ENCODE data around the gene LRP6.
A peak's percentile ranks its signal among the peaks of the same experiment; 100 is the strongest.

Gene LRP6

GRCh38 chr12:12086973-12087692, 179.7 kb downstream of the LRP6 start:
- no peaks in the 10 kb centered on the region for H3K4me1 Mint-ChIP-seq
- no peaks in the 10 kb centered on the region for H3K27me3 Mint-ChIP-seq
- H3K4me3 Mint-ChIP-seq, result no peak overlapping the region
- ATAC-seq (no peak), DNase-seq (no peak)
- H3K27ac Mint-ChIP-seq, result no peak overlapping the region
- no peaks in the 10 kb centered on the region for H3K36me3 Mint-ChIP-seq (ENCODE audit: low read depth)
- H3K9me3 Mint-ChIP-seq, result no peaks in the 10 kb centered on the region

GRCh38 chr12:12086362-12086761, 180.5 kb downstream of the LRP6 start:
- Mint-ChIP-seq H3K9me3 (no peaks in the 10 kb centered on the region), H3K4me1 (no peaks in the 10 kb centered on the region), H3K36me3 (ENCODE audit: low read depth) (no peaks in the 10 kb centered on the region), H3K4me3 (no peak overlapping the region), H3K27me3 (no peaks in the 10 kb centered on the region), H3K27ac (no peak overlapping the region)
- no peak for ATAC-seq
- no peak for DNase-seq

- Mint-ChIP-seq H3K9me3 (no peaks in the 10 kb centered on the region), H3K27me3 (no peaks in the 10 kb centered on the region), H3K4me1 (no peaks in the 10 kb centered on the region)
Observed at GRCh38 chr12:12083688-12084087, 183.2 kb downstream of the LRP6 start.

GRCh38 chr12:12081836-12082497, 184.9 kb downstream of the LRP6 start:
- Mint-ChIP-seq H3K9me3 (no peaks in the 10 kb centered on the region), H3K27ac (no peak overlapping the region), H3K27me3 (no peaks in the 10 kb centered on the region), H3K4me1 (no peaks in the 10 kb centered on the region), H3K36me3 (ENCODE audit: low read depth) (no peaks in the 10 kb centered on the region), H3K4me3 (no peak overlapping the region)
- peak; percentile 63 for ATAC-seq
- no peak for DNase-seq

More at GRCh38 chr12:12083688-12084087, 183.2 kb downstream of the LRP6 start:
- Mint-ChIP-seq H3K36me3 (ENCODE audit: low read depth) (no peaks in the 10 kb centered on the region), H3K27ac (no peak overlapping the region), H3K4me3 (no peak overlapping the region)
- no peak for ATAC-seq
- no peak for DNase-seq

- H3K4me1 Mint-ChIP-seq, result no peaks in the 10 kb centered on the region
- H3K36me3 Mint-ChIP-seq (ENCODE audit: low read depth), result no peaks in the 10 kb centered on the region
- no peak overlapping the region for H3K27ac Mint-ChIP-seq
- H3K9me3 Mint-ChIP-seq, result no peaks in the 10 kb centered on the region
- ATAC-seq, result no peak
- no peaks in the 10 kb centered on the region for H3K27me3 Mint-ChIP-seq
- no peak for DNase-seq
- H3K4me3 Mint-ChIP-seq, result no peak overlapping the region
Observed at GRCh38 chr12:12079291-12079690, 187.6 kb downstream of the LRP6 start.

GRCh38 chr12:12072064-12072760, 194.6 kb downstream of the LRP6 start:
- ATAC-seq (no peak), DNase-seq (no peak)
- Mint-ChIP-seq H3K36me3 (ENCODE audit: low read depth) (no peaks in the 10 kb centered on the region), H3K4me3 (no peak overlapping the region), H3K27ac (no peak overlapping the region), H3K4me1 (peaks cover 20% of the 10 kb centered on the region), H3K27me3 (no peaks in the 10 kb centered on the region), H3K9me3 (no peaks in the 10 kb centered on the region)

GRCh38 chr12:12070674-12071656, 195.9 kb downstream of the LRP6 start, which contains the start of gene BCL2L14:
TSS of gene BCL2L14 (plus strand) at chr12:12070939. CDS start at chr12:12079306, 8,367 bp downstream.
- H3K4me1 Mint-ChIP-seq, result peaks cover 20% of the 10 kb centered on the region
- ATAC-seq (peak; percentile 80), DNase-seq (no peak)
- H3K36me3 Mint-ChIP-seq (ENCODE audit: low read depth), result no peaks in the 10 kb centered on the region
- no peaks in the 10 kb centered on the region for H3K9me3 Mint-ChIP-seq
- peak within 1 kb of the TSS; percentile 21 for H3K27ac Mint-ChIP-seq
- H3K4me3 Mint-ChIP-seq, result peak within 1 kb of the TSS; percentile 62
- H3K27me3 Mint-ChIP-seq, result no peaks in the 10 kb centered on the region

- H3K4me1 Mint-ChIP-seq, result peaks cover 20% of the 10 kb centered on the region
- ATAC-seq, result no peak
- H3K9me3 Mint-ChIP-seq, result no peaks in the 10 kb centered on the region
- no peaks in the 10 kb centered on the region for H3K36me3 Mint-ChIP-seq (ENCODE audit: low read depth)
- no peak for DNase-seq
- no peak overlapping the region for H3K27ac Mint-ChIP-seq
- no peak overlapping the region for H3K4me3 Mint-ChIP-seq
- H3K27me3 Mint-ChIP-seq, result no peaks in the 10 kb centered on the region
Observed at GRCh38 chr12:12069821-12070548, 196.9 kb downstream of the LRP6 start.

- H3K27ac Mint-ChIP-seq, result no peak overlapping the region
- peaks cover 20% of the 10 kb centered on the region for H3K4me1 Mint-ChIP-seq
- no peak for DNase-seq
- no peaks in the 10 kb centered on the region for H3K27me3 Mint-ChIP-seq
- no peak for ATAC-seq
- no peaks in the 10 kb centered on the region for H3K9me3 Mint-ChIP-seq
- no peaks in the 10 kb centered on the region for H3K36me3 Mint-ChIP-seq (ENCODE audit: low read depth)
- H3K4me3 Mint-ChIP-seq, result no peak overlapping the region
Observed at GRCh38 chr12:12068751-12069150, 198.1 kb downstream of the LRP6 start.
